ENCODE measurements around the gene COPS8.

- TF ChIP-seq CTCF (IDR thresholded peaks at IDR 0.05): no peak
- no peak for TF ChIP-seq POLR2A (IDR thresholded peaks at IDR 0.05)
These were observed 27.3 kb upstream of the COPS8 start for GRCh38 chr2:237058423-237058822.

Data from body of pancreas (tissue), 4 donors.